Endothelial cell of umbilical vein (primary cell): ENCODE results near the gene CD226. TPM values are rescaled to one million over a fixed set of nuclear protein-coding genes. Genes with fewer than 3 reads are reported as not detected.

Experiments used
- BruUV-seq: library from RNA; stranded (reverse); fragments of 400-500 nt; replicated peaks from 2 replicates; lab custom pipeline; 2021; lab: Mats Ljungman, UMichigan
- CTCF ChIA-PET: fragments of 300-600, 350-600 bp; sonication (Branson Sonifier 250); formaldehyde crosslinking; loops from one replicate; lab custom pipeline; 2021; ENCODE audit warnings: antibody characterized with exemption, inconsistent platforms; lab: Charles Lee
- POLR2A ChIA-PET: fragments of 300-600, 350-600 bp; sonication (Branson Sonifier 250); formaldehyde crosslinking; loops from one replicate; lab custom pipeline; 2021; ENCODE audit warnings: antibody characterized with exemption, inconsistent platforms; lab: Charles Lee
- DNase-seq: peaks from one replicate; pipeline ENCODE4 v3.0.0-alpha.2; 2011; ENCODE audit warnings: low read depth, low spot score
- FAIRE-seq: peaks from 2 replicates; lab custom pipeline; 2011; peaks lifted over from hg19 to GRCh38; lab: Jason Lieb, UNC
- H2AFZ ChIP-seq: 2 replicates; pipeline ENCODE4 v1.6.0; 2012; ENCODE audit warnings: low read depth, low read length, control low read depth, inconsistent platforms
- H3K27ac ChIP-seq: 2 replicates; pipeline ENCODE4 v1.5.1; 2011; ENCODE audit warnings: low read depth, mild to moderate bottlenecking, control low read depth, low read length, moderate library complexity; ENCODE audit not compliant: insufficient read depth
- H3K27me3 ChIP-seq, 2 experiments: 2 replicates each; pipeline versions ENCODE4 v1.6.0 to v1.6.1; 2011; ENCODE audit warnings: low read length in 2 of 2, mixed read lengths in 1 of 2; ENCODE audit not compliant: control insufficient read depth in 2 of 2, insufficient read depth in 2 of 2
- H3K36me3 ChIP-seq, 2 experiments: 2 replicates in 1 of 2; 3 replicates in 1 of 2; pipeline ENCODE4 v1.5.1; 2011; ENCODE audit warnings: low read length in 2 of 2, mild to moderate bottlenecking in 1 of 2, moderate library complexity in 1 of 2; ENCODE audit not compliant: control insufficient read depth in 2 of 2, insufficient read depth in 2 of 2; ENCODE audit errors: extremely low read depth in 1 of 2
- H3K4me1 ChIP-seq: 3 replicates; pipeline ENCODE4 v1.5.1; 2011; ENCODE audit warnings: mild to moderate bottlenecking, low read length; ENCODE audit not compliant: control insufficient read depth, insufficient read depth; ENCODE audit errors: extremely low read depth
- H3K4me2 ChIP-seq: 2 replicates; pipeline ENCODE4 v1.6.1; 2011; ENCODE audit warnings: low read length, control low read depth, mixed read lengths; ENCODE audit not compliant: insufficient read depth
- H3K4me3 ChIP-seq, 3 experiments: fragments of 200-600 bp in 1 of 3; sonication (generic), shearing (Covaris generic) in 1 of 3; replicated peaks in 1 of 3; 2 replicates each; pipeline ENCODE4 v1.5.1; 2011 to 2016; ENCODE audit warnings: control low read depth in 3 of 3, low read length in 3 of 3, mild to moderate bottlenecking in 2 of 3, inconsistent platforms in 1 of 3, low read depth in 1 of 3, moderate library complexity in 1 of 3; ENCODE audit not compliant: insufficient read depth in 1 of 3
- H3K79me2 ChIP-seq: 2 replicates; pipeline ENCODE4 v1.6.0; 2012; ENCODE audit warnings: low read length, inconsistent platforms; ENCODE audit not compliant: control insufficient read depth, insufficient read depth
- H3K9ac ChIP-seq: replicated peaks from 2 replicates; pipeline ENCODE3; 2011; ENCODE audit warnings: low read length, control low read depth; ENCODE audit not compliant: insufficient read depth; ENCODE audit errors: extremely low read depth
- H3K9me1 ChIP-seq: replicated peaks from 3 replicates; pipeline ENCODE4 v1.6.0; 2011; ENCODE audit warnings: mild to moderate bottlenecking, low read length; ENCODE audit not compliant: control insufficient read depth, insufficient read depth; ENCODE audit errors: extremely low read depth
- H3K9me3 ChIP-seq: replicated peaks from 2 replicates; pipeline ENCODE4 v1.5.1; 2012; ENCODE audit warnings: low read length, inconsistent platforms; ENCODE audit not compliant: control insufficient read depth, insufficient read depth
- H4K20me1 ChIP-seq: replicated peaks from 2 replicates; pipeline ENCODE3; 2011; ENCODE audit warnings: mild to moderate bottlenecking, low read length; ENCODE audit not compliant: control insufficient read depth, insufficient read depth; ENCODE audit errors: extremely low read depth
- EZH2 ChIP-seq: IDR thresholded peaks from 2 replicates; pipeline ENCODE4 v1.6.1; 2012; ENCODE audit warnings: borderline replicate concordance, low read depth, mild to moderate bottlenecking, moderate library complexity, low read length, inconsistent platforms; ENCODE audit not compliant: severe bottlenecking
- FOS ChIP-seq: IDR thresholded peaks from 2 replicates; pipeline ENCODE4 v1.6.1; 2011; ENCODE audit warnings: mild to moderate bottlenecking, low read length, moderate library complexity, borderline replicate concordance; ENCODE audit not compliant: insufficient read depth
- GATA2 ChIP-seq: IDR thresholded peaks from 2 replicates; pipeline ENCODE4 v1.7.0; 2011; ENCODE audit warnings: low read depth, mild to moderate bottlenecking, moderate library complexity, mixed read lengths, low read length; ENCODE audit not compliant: insufficient read length, insufficient read depth
- JUN ChIP-seq: IDR thresholded peaks from 2 replicates; pipeline ENCODE4 v1.6.1; 2011; ENCODE audit warnings: borderline replicate concordance, low read depth; ENCODE audit not compliant: insufficient read length, insufficient read depth
- MAX ChIP-seq: IDR thresholded peaks from 2 replicates; pipeline ENCODE4 v1.6.1; 2011; ENCODE audit not compliant: insufficient read depth, insufficient read length
- MYC ChIP-seq: IDR thresholded peaks from one replicate; pipeline ENCODE4 v1.6.1; 2011; ENCODE audit warnings: mild to moderate bottlenecking, low read depth, low read length
- POLR2A ChIP-seq: IDR thresholded peaks from 2 replicates; pipeline ENCODE4 v1.6.1; 2012; ENCODE audit warnings: low read depth, mild to moderate bottlenecking, control low read depth, low read length
- POLR2AphosphoS5 ChIP-seq: IDR thresholded peaks from 2 replicates; pipeline ENCODE4 v1.6.1; 2012; ENCODE audit warnings: low read depth, mild to moderate bottlenecking, control low read depth, low read length, moderate library complexity; ENCODE audit not compliant: insufficient read depth
- dilution Hi-C: fragments of 300-500 bp; cut with MboI; formaldehyde crosslinking; loops from one replicate; pipeline ENCODE4 v1.15.0; 2019; ENCODE audit warnings: low sequenced_read_pairs; ENCODE audit not compliant: extremely low pct_ligation_motif_present
- intact Hi-C: fragments of 100-400 bp; cut with micrococcal nuclease; formaldehyde crosslinking; loops from one replicate; pipeline ENCODE4 v1.10.0; 2022
- polyA plus RNA-seq, 4 experiments: library from polyadenylated mRNA; depleted of rRNA in 3 of 4; stranded (reverse) in 3 of 4; unstranded in 1 of 4; fragments of >200 nt; gene quantifications; 2 replicates each; pipeline versions ENCODE4 v1.2.1 to v1.2.3, GENCODE V29; 2011 to 2012; ENCODE audit warnings: missing spikeins in 1 of 4
- total RNA-seq: library from RNA; stranded (reverse); gene quantifications from 2 replicates; pipeline ENCODE4 v1.2.3, GENCODE V29; 2021
- TF ChIP-seq, protein P1 (sequence below), 2 donors: IDR thresholded peaks; 1 replicate in 1 of 2; 2 replicates in 1 of 2; pipeline ENCODE4 v1.5.1; 2011; ENCODE audit warnings: low read length in 2 of 2, mild to moderate bottlenecking in 2 of 2, moderate library complexity in 2 of 2, control low read depth in 1 of 2, inconsistent platforms in 1 of 2, low read depth in 1 of 2; ENCODE audit not compliant: insufficient read depth in 1 of 2; ENCODE audit errors: extremely low read depth in 1 of 2

CD226 gene
- total and polyA plus RNA-seq, 2 donors (not counting 3 experiments of a cell fraction or from before 2014, with no cell fraction given) = 0.20 TPM; not detected in 1

DNA sequence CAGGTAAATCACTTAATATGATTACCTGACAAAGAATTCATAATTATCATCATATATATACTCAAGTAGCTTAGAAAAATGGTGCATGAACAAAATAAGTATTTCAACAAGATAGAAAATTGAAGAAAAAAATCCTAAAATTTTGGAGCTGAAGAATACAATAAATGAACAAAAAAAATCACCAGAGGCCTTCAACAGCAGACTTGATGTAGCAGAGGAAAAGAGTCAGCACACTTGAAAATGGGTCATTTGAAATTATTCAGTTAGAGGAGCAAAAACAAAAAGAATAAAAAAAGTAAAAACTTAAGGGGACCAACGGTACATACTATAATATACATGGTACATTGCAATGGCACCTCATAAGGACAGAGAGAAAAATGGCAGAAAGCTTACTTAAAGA is 40.2 kb upstream of the CD226 start:
- intact Hi-C loops (no loop called here), dilution Hi-C loops (no loop called here)
- TF ChIP-seq POLR2AphosphoS5 (no peak), EZH2 (no peak), MAX (no peak), FOS (no peak), POLR2A (no peak), GATA2 (no peak), MYC (no peak), JUN (no peak)
- TF ChIP-seq, protein P1, sequence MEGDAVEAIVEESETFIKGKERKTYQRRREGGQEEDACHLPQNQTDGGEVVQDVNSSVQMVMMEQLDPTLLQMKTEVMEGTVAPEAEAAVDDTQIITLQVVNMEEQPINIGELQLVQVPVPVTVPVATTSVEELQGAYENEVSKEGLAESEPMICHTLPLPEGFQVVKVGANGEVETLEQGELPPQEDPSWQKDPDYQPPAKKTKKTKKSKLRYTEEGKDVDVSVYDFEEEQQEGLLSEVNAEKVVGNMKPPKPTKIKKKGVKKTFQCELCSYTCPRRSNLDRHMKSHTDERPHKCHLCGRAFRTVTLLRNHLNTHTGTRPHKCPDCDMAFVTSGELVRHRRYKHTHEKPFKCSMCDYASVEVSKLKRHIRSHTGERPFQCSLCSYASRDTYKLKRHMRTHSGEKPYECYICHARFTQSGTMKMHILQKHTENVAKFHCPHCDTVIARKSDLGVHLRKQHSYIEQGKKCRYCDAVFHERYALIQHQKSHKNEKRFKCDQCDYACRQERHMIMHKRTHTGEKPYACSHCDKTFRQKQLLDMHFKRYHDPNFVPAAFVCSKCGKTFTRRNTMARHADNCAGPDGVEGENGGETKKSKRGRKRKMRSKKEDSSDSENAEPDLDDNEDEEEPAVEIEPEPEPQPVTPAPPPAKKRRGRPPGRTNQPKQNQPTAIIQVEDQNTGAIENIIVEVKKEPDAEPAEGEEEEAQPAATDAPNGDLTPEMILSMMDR (IDR thresholded peaks at IDR 0.05; ENCODE audit: extremely low read depth in 1 of 2, insufficient read depth in 1 of 2, low read depth in 1 of 2, low read length in 2 of 2) = no peak
- H3K4me2 ChIP-seq = no peak overlapping the region
- CTCF ChIA-PET = no interaction called here
- POLR2A ChIA-PET = no interaction called here
- no peaks in the 10 kb centered on the region for H3K36me3 ChIP-seq
- no peak overlapping the region for H2AFZ ChIP-seq
- no TSS peak for BruUV-seq
- no peaks in the 10 kb centered on the region for H3K79me2 ChIP-seq
- no peak overlapping the region for H3K27ac ChIP-seq
- no peaks in the 10 kb centered on the region for H3K9me1 ChIP-seq
- H3K9ac ChIP-seq = no peak overlapping the region
- FAIRE-seq = no peak
- DNase-seq = no peak
- H3K9me3 ChIP-seq = no peaks in the 10 kb centered on the region
- no peaks in the 10 kb centered on the region for H3K4me1 ChIP-seq
- no peaks in the 10 kb centered on the region for H4K20me1 ChIP-seq
- no peaks in the 10 kb centered on the region for H3K27me3 ChIP-seq
- no peak overlapping the region for H3K4me3 ChIP-seq
